GM12878 (cell line): ENCODE results near the gene SMARCD3. TPM values are rescaled to one million over a fixed set of nuclear protein-coding genes. Genes with fewer than 3 reads are reported as not detected.

Experiments used
- ATAC-seq: fragments of 200-7000 bp; cut with Tn5 transposase; 3 replicates; pipeline ENCODE4 v1.9.1; 2020; ENCODE audit warnings: mild to moderate bottlenecking, moderate library complexity
- BruUV-seq: library from RNA; stranded (reverse); fragments of 400-500 nt; replicated peaks from 2 replicates; lab custom pipeline; 2021; lab: Mats Ljungman, UMichigan
- CTCF ChIA-PET: fragments of 300-600 bp; sonication (Branson Sonifier 250); formaldehyde crosslinking; extraction: SDS; loops from one replicate; lab custom pipeline; 2021; ENCODE audit warnings: inconsistent platforms; lab: Yijun Ruan, JAX
- POLR2A ChIA-PET: fragments of 350-600 bp; formaldehyde crosslinking; extraction: SDS; loops from one replicate; lab custom pipeline; 2021; ENCODE audit warnings: inconsistent platforms; lab: Charles Lee
- RAD21 ChIA-PET: fragments of 300-600 bp; sonication (Branson Sonifier 250); formaldehyde crosslinking; loops from one replicate; lab custom pipeline; 2023; ENCODE audit warnings: antibody characterized with exemption; ENCODE audit not compliant: unreplicated experiment; lab: Charles Lee
- SMC1A ChIA-PET: fragments of 300-600 bp; sonication (Branson Sonifier 250); formaldehyde crosslinking; loops from one replicate; lab custom pipeline; 2023; ENCODE audit not compliant: unreplicated experiment, uncharacterized antibody; lab: Charles Lee
- DNase-seq: peaks from one replicate; pipeline ENCODE4 v3.0.0-alpha.2; 2011; ENCODE audit warnings: low read depth, low spot score
- FAIRE-seq: peaks from 3 replicates; lab custom pipeline; 2011; peaks lifted over from hg19 to GRCh38; lab: Jason Lieb, UNC
- H2AFZ ChIP-seq: 2 replicates; pipeline ENCODE4 v1.6.0; 2011; ENCODE audit warnings: low read depth, low read length, control low read depth; ENCODE audit not compliant: control insufficient read depth
- H3K27ac ChIP-seq: 2 replicates; pipeline ENCODE4 v1.5.1; 2011; ENCODE audit warnings: control low read depth; ENCODE audit not compliant: control insufficient read depth, insufficient read depth
- H3K27me3 ChIP-seq, 2 experiments: replicated peaks in 1 of 2; 2 replicates each; pipeline versions ENCODE4 v1.6.0 to v1.6.1; 2011; ENCODE audit warnings: low read length in 1 of 2; ENCODE audit not compliant: control insufficient read depth in 2 of 2, insufficient read depth in 2 of 2
- H3K36me3 ChIP-seq, 2 experiments: 2 replicates each; pipeline ENCODE4 v1.5.1; 2011; ENCODE audit warnings: low read length in 1 of 2; ENCODE audit not compliant: control insufficient read depth in 2 of 2, insufficient read depth in 2 of 2
- H3K4me1 ChIP-seq: 2 replicates; pipeline ENCODE4 v1.6.1; 2011; ENCODE audit warnings: mild to moderate bottlenecking, low read length, moderate library complexity, mixed read lengths; ENCODE audit not compliant: control insufficient read depth, insufficient read depth
- H3K4me2 ChIP-seq: 2 replicates; pipeline ENCODE4 v1.6.0; 2011; ENCODE audit warnings: control low read depth; ENCODE audit not compliant: control insufficient read depth, insufficient read depth
- H3K4me3 ChIP-seq: fragments of 200-600 bp; sonication (generic); 2 replicates; pipeline ENCODE4 v1.5.1; 2016
- H3K79me2 ChIP-seq: 2 replicates; pipeline ENCODE4 v1.6.0; 2011; ENCODE audit warnings: low read length; ENCODE audit not compliant: control insufficient read depth, insufficient read depth
- H3K9ac ChIP-seq: 2 replicates; pipeline ENCODE4 v1.8.0; 2011; ENCODE audit warnings: low read length, control low read depth, mixed read lengths; ENCODE audit not compliant: control insufficient read depth, insufficient read depth
- H3K9me3 ChIP-seq: replicated peaks from 3 replicates; pipeline ENCODE4 v1.5.1; 2011; ENCODE audit warnings: mild to moderate bottlenecking, low read length; ENCODE audit not compliant: control insufficient read depth, insufficient read depth
- H4K20me1 ChIP-seq: 2 replicates; pipeline ENCODE4 v1.6.0; 2011; ENCODE audit not compliant: control insufficient read depth, insufficient read depth
- CHD4 ChIP-seq: fragments of 200-600 bp; sonication (generic); IDR thresholded peaks from 2 replicates; pipeline ENCODE4 v1.6.1; 2016; ENCODE audit warnings: mild to moderate bottlenecking
- HSF1 ChIP-seq: fragments of 150-350 bp; IDR thresholded peaks from 2 replicates; pipeline ENCODE4 v1.6.1; 2014; ENCODE audit warnings: mild to moderate bottlenecking, low read depth, low read length
- LARP7 ChIP-seq: fragments of 450-650 bp; IDR thresholded peaks from 2 replicates; pipeline ENCODE4 v1.6.1; 2017; ENCODE audit warnings: mild to moderate bottlenecking
- MYC ChIP-seq: IDR thresholded peaks from 2 replicates; pipeline ENCODE4 v1.6.1; 2011; ENCODE audit warnings: mild to moderate bottlenecking, low read length, moderate library complexity, inconsistent platforms; ENCODE audit not compliant: insufficient read depth, insufficient replicate concordance, insufficient read length, severe bottlenecking
- RELB ChIP-seq: fragments of 450-650 bp; IDR thresholded peaks from 2 replicates; pipeline ENCODE4 v1.6.1; 2017; ENCODE audit warnings: low read depth, mild to moderate bottlenecking, moderate library complexity
- SPI1 ChIP-seq: IDR thresholded peaks from 2 replicates; pipeline ENCODE4 v1.6.1; 2011; ENCODE audit warnings: low read depth, mild to moderate bottlenecking, low read length, moderate library complexity, borderline replicate concordance; ENCODE audit not compliant: insufficient read depth
- TCF12 ChIP-seq: IDR thresholded peaks from 2 replicates; pipeline ENCODE4 v1.6.1; 2011; ENCODE audit warnings: low read depth, mild to moderate bottlenecking, low read length
- USF2 ChIP-seq: IDR thresholded peaks from 2 replicates; pipeline ENCODE4 v1.6.1; 2011; ENCODE audit warnings: low read depth, low read length, improper control_type of control experiment, borderline replicate concordance
- ZBTB33 ChIP-seq: fragments of 450-650 bp; IDR thresholded peaks from 2 replicates; pipeline ENCODE4 v1.6.1; 2017; ENCODE audit warnings: mild to moderate bottlenecking
- WGBS: methylation state at CpG from one replicate; pipeline ENCODE4 v1.1.6; 2016; ENCODE audit warnings: low lambda C conversion rate; ENCODE audit not compliant: insufficient replicate concordance, insufficient coverage; ENCODE audit errors: missing lambda C conversion rate; 5-methylcytosine and 5-hydroxymethylcytosine counted together
- in situ Hi-C: fragments of 300-500 bp; cut with MboI; formaldehyde crosslinking; loops from 9 replicates; pipeline ENCODE4 v1.14.3; 2018; ENCODE audit warnings: mixed read lengths
- intact Hi-C: fragments of 100-400 bp; cut with micrococcal nuclease; formaldehyde crosslinking; loops from one replicate; pipeline ENCODE4 v1.14.2; 2022; ENCODE audit not compliant: unreplicated experiment
- polyA plus RNA-seq, 11 experiments: library from polyadenylated mRNA; depleted of rRNA in 4 of 11; unstranded in 6 of 11; stranded (reverse) in 5 of 11; fragments of >200 nt; fragmentation: Nextera tagmentation in 4 of 11; fragmentation: Illumina TruSeq in 1 of 11; extraction: Ambion mirVana in 4 of 11; extraction: Trizol in 1 of 11; gene quantifications; 1 replicate in 1 of 11; 2 replicates in 10 of 11; pipeline versions ENCODE4 v1.2.1 to v1.2.3, GENCODE V29; 2011 to 2016; ENCODE audit warnings: inconsistent platforms in 2 of 11, missing spikeins in 2 of 11, low read depth in 1 of 11
- total RNA-seq, 4 experiments: library from RNA; depleted of rRNA in 3 of 4; stranded (reverse); fragments of >200 nt in 3 of 4; fragmentation: Illumina TruSeq in 1 of 4; extraction: Trizol in 1 of 4; gene quantifications; 2 replicates each; pipeline versions ENCODE4 v1.2.1 to v1.2.3, GENCODE V29; 2013 to 2021

SMARCD3 gene
- total and polyA plus RNA-seq, 10 of the 15 experiments (the other 5 are each of a cell fraction or from before 2014, with no cell fraction given) = 0.11 to 1.4 (median 0.16) TPM

GRCh38 chr7:151251328-151251688 lies 2.8 kb upstream of the SMARCD3 start:
- BruUV-seq = no TSS peak
- Histone ChIP-seq H3K4me2 (no peak overlapping the region), H3K79me2 (no peaks in the 10 kb centered on the region), H3K27ac (no peak overlapping the region), H3K9me3 (no peaks in the 10 kb centered on the region), H3K9ac (no peak overlapping the region), H4K20me1 (no peaks in the 10 kb centered on the region), H3K27me3 (peaks cover 24 to 32% of the 10 kb centered on the region in 2 experiments), H3K36me3 (no peaks in the 10 kb centered on the region), H2AFZ (no peak overlapping the region), H3K4me3 (no peak overlapping the region), H3K4me1 (no peaks in the 10 kb centered on the region)
- FAIRE-seq (no peak), DNase-seq (no peak), ATAC-seq (no peak)
- ChIA-PET SMC1A (no interaction called here), RAD21 (no interaction called here), CTCF (interaction anchor here (0.7 kb wide), 1 partner anchor 65 kb away, joined by 3 read pairs; no protein-coding TSS in a partner anchor), POLR2A (no interaction called here)
- in situ Hi-C loops (no loop called here), intact Hi-C loops (no loop called here)
- 9% methylated on average over 16 of the region's 19 CpGs for WGBS
- TF ChIP-seq LARP7 = peak; percentile 67; the same call in 1 of the 2 replicates
- TF ChIP-seq TCF12 = no peak

- no peaks in the 10 kb centered on the region for H3K36me3 ChIP-seq
- H3K27ac ChIP-seq = no peak overlapping the region
- no peak overlapping the region for H3K4me3 ChIP-seq
- no peaks in the 10 kb centered on the region for H3K79me2 ChIP-seq
- DNase-seq (no peak), ATAC-seq (no peak), FAIRE-seq (no peak)
- BruUV-seq = no TSS peak
- H3K4me1 ChIP-seq = no peaks in the 10 kb centered on the region
- intact Hi-C loops (no loop called here), in situ Hi-C loops (no loop called here)
- RAD21 ChIA-PET = no interaction called here
- WGBS = 36% methylated on average over 7 of the region's 7 CpGs
- TF ChIP-seq USF2 (no peak), ZBTB33 (no peak), SPI1 (no peak), MYC (no peak), CHD4 (no peak), RELB (no peak), HSF1 (no peak)
- TF ChIP-seq, all 136 proteins: peak for 0
- ChIA-PET SMC1A (no interaction called here), CTCF (no interaction called here), POLR2A (no interaction called here)
- H3K9me3 ChIP-seq = no peaks in the 10 kb centered on the region
- no peak overlapping the region for H2AFZ ChIP-seq
- H4K20me1 ChIP-seq = no peaks in the 10 kb centered on the region
- no peak overlapping the region for H3K9ac ChIP-seq
- peaks cover 28 to 36% of the 10 kb centered on the region in 2 experiments for H3K27me3 ChIP-seq
- H3K4me2 ChIP-seq = no peak overlapping the region
Measured at GRCh38 chr7:151250181-151251132, 2.0 kb upstream of the SMARCD3 start.
